ENCODE measurements around the gene TRIOBP. TPM values are rescaled to one million over a fixed set of nuclear protein-coding genes. Genes with fewer than 3 reads are reported as not detected.
A peak's percentile ranks its signal among the peaks of the same experiment; 100 is the strongest.

The TRIOBP gene
- total and polyA plus RNA-seq, 2 of the 13 experiments (the other 11 are each of a cell fraction or from before 2014, with no cell fraction given) = 6.1 to 15.4 TPM

- TF ChIP-seq DZIP1 (CRISPR knock-in tag; IDR thresholded peaks at IDR 0.05) = peak; percentile 80; the same call in 1 of the 2 replicates
- no peak for TF ChIP-seq IRF1 (CRISPR knock-in tag; IDR thresholded peaks at IDR 0.05; ENCODE audit: low read depth)
- TF ChIP-seq YY1 (IDR thresholded peaks at IDR 0.05; ENCODE audit: insufficient read depth, insufficient replicate concordance, low read depth, low read length) = peak; percentile 91
- TF ChIP-seq WIZ (CRISPR knock-in tag; IDR thresholded peaks at IDR 0.05) = no peak
- TF ChIP-seq ZNF513 (CRISPR knock-in tag; conservative IDR thresholded peaks at IDR 0.05) = no peak
- TF ChIP-seq TRIM24 (CRISPR knock-in tag; IDR thresholded peaks at IDR 0.05) = no peak
- peak; percentile 88; the same call in 1 of the 2 replicates for TF ChIP-seq ZBED4 (CRISPR knock-in tag; IDR thresholded peaks at IDR 0.05; ENCODE audit: borderline replicate concordance)
- peak; percentile 78; the same call in 1 of the 2 replicates for TF ChIP-seq ZNF180 (CRISPR knock-in tag; IDR thresholded peaks at IDR 0.05; ENCODE audit: borderline replicate concordance, low read depth)
- no peak for TF ChIP-seq NFE2 (CRISPR knock-in tag; IDR thresholded peaks at IDR 0.05)
- peak in 1 of 2 experiments; percentile 70; a peak in 2 of 4 replicates for TF ChIP-seq ATF4 (CRISPR knock-in tag; IDR thresholded peaks at IDR 0.05)
- TF ChIP-seq JUN (CRISPR knock-in tag; IDR thresholded peaks at IDR 0.05) = no peak
- TF ChIP-seq ZNF124 (CRISPR knock-in tag; IDR thresholded peaks at IDR 0.05) = peak; percentile 39; the same call in 1 of the 2 replicates
- peak; percentile 92 for TF ChIP-seq MTERF4 (CRISPR knock-in tag; IDR thresholded peaks at IDR 0.05)
- TF ChIP-seq SIX1 (CRISPR knock-in tag; IDR thresholded peaks at IDR 0.05; ENCODE audit: borderline replicate concordance) = 0 out of 2 replicates have a peak, but pooled peaks have one; percentile 4
- TF ChIP-seq ZNF253 (CRISPR knock-in tag; IDR thresholded peaks at IDR 0.05; ENCODE audit: borderline replicate concordance) = no peak
- TF ChIP-seq PHF20 (CRISPR knock-in tag; IDR thresholded peaks at IDR 0.05) = peak; percentile 53; the same call in 1 of the 2 replicates
Observed at GRCh38 chr22:37804881-37805809, 108.3 kb downstream of the TRIOBP start (continued).
